CD4-positive, alpha-beta T cell treated with Interleukin-4 for 4 hours (primary cell): Measurements from ENCODE around the gene FGGY.
"Not testable (repeated sequence)": the region's sequence is repeated elsewhere in the genome, so short reads cannot be mapped to it uniquely, and the experiment has no call there.

Experiments used
- DNase-seq: peaks from one replicate; pipeline ENCODE4 v3.0.0-alpha.2; 2020

Gene FGGY

GRCh38 chr1:59556802-59557548, 260.1 kb downstream of the FGGY start:
- no peak for DNase-seq

DNA sequence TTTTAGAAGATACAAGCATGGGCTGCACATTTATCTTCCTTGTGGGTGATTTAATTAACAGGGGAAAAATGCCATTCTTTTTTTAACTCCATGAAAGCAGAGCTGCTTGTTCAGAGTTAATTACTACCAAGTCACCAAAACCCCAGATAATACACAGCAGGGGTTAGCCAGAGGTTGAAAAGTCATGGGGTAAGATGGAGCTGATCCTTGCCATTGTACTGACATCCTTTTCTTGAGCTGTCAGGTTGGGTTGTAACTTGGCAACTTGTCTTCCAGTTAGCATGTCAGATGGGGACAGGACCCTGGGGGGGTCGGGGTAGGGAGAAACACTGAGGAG, 260.6 kb downstream of the FGGY start:
- DNase-seq, result no peak

GRCh38 chr1:59558580-59558979, 261.7 kb downstream of the FGGY start:
- DNase-seq, result not testable (repeated sequence)

GRCh38 chr1:59560807-59561450, 264.0 kb downstream of the FGGY start:
- no peak for DNase-seq

DNA sequence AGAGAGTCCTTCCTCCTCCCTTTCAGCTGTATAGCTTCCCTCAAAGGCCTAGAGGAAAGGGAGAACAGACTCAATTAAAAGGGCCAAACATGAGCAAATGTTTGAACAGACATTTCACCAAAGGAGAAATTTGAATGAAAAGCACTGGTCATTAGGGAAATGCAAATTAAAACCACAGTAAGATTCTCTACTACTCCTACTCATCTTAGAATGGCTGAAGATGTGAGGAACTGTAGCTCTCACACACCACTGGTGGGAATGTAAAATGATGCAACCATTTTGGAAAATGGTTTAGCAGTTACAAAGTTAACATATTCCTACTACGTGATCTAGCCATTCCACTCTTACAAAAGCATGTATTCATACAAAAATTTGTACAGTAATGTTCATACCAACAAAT, 264.9 kb downstream of the FGGY start:
- DNase-seq, result no peak

GRCh38 chr1:59564192-59564891, 267.4 kb downstream of the FGGY start:
- no peak for DNase-seq

DNA sequence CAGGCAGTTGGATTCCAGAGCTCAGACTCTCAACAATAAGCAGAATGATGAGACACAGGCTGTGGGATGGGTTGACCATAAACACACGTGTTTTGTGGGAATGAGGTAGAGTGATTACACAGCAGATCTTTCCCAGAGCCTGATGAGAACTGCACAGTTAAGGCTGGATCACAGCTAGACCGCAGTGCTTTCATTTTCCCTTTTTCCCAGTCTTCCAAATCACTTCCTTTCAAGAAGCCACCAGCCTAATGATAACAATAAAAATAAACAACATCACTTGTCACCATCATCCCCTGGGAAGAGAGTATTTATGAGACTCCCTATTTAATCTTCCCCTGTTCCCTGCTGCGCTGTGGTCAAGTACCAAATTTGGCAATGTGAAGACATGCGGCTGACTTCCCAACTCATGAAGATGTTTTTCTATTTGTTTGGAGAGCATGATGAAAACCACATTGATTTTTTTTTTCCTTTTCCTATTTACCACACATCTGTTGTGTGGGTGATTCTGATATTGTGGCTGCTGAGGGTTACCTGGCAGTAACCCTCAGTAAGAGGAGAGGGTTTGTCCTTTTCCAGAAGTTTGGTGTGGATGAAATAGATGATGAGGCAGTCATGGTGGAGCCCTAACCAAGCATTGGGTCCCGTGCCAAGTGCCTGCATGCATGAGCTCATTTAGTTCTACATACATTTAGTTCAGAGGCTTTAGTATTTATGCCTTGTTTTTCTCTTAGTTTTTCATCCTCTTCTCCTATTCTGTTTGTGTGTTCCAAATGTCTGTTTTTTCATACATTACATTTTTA, 268.9 kb downstream of the FGGY start:
- DNase-seq, result no peak

- DNase-seq, result no peak
Observed at GRCh38 chr1:59568158-59568935, 271.5 kb downstream of the FGGY start.

DNA sequence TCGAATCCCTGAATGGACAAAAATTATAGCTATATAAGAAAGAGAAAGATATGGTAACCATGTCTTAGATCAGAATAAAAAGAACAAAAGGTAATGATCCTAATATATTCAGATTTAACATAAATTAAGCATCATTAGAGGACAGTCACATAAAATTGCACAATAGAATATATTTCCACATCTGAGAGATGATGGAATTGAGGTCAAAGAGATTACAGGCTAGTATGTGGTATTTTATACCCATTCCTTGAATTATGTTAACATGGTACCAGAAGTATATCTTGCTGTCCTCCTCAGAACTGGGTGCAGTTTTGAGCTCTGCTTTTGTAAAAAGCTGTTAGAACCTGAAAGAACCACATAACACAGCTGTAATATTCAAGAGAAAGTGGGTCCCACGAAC, 272.3 kb downstream of the FGGY start:
- DNase-seq, result no peak

DNA sequence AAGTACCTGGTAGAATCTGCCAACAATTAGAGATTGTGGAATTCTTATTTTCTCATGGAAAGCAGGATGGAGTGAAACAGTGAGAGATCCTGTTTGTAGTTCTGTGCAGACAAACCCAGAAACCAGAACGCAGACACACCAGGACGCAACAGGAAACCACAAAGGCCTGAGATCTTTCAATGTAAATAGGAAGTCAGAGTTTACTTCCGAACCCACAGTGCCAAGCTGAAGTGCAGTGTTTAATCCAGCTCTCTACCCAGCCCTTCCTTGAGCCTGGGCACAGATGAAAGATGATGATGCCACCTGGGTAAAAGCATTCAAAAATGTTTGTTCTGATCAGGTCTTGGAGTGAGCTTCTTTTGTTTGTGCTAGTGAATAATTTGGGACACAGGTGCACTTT, 273.6 kb downstream of the FGGY start:
- DNase-seq, result peak; percentile 43

- no peak for DNase-seq
Observed at GRCh38 chr1:59574085-59574484, 277.2 kb downstream of the FGGY start.

- DNase-seq, result no peak
Observed at GRCh38 chr1:59577774-59578173, 280.9 kb downstream of the FGGY start.

- no peak for DNase-seq
Observed at GRCh38 chr1:59579222-59579621, 282.3 kb downstream of the FGGY start.

- no peak for DNase-seq
Observed at GRCh38 chr1:59580257-59580656, 283.4 kb downstream of the FGGY start.

DNA sequence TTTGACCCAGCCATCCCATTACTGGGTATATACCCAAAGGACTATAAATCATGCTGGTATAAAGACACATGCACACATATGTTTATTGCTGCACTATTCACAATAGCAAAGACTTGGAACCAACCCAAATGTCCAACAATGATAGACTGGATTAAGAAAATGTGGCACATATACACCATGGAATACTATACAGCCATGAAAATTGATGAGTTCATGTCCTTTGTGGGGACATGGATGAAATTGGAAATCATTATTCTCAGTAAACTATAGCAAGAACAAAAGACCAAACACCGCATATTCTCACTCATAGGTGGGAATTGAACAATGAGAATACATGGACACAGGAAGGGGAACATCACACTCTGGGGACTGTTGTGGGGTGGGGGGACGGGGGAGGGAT, 295.5 kb downstream of the FGGY start:
- DNase-seq, result not testable (repeated sequence)

- no peak for DNase-seq
Observed at GRCh38 chr1:59592924-59593323, 296.0 kb downstream of the FGGY start.

DNA sequence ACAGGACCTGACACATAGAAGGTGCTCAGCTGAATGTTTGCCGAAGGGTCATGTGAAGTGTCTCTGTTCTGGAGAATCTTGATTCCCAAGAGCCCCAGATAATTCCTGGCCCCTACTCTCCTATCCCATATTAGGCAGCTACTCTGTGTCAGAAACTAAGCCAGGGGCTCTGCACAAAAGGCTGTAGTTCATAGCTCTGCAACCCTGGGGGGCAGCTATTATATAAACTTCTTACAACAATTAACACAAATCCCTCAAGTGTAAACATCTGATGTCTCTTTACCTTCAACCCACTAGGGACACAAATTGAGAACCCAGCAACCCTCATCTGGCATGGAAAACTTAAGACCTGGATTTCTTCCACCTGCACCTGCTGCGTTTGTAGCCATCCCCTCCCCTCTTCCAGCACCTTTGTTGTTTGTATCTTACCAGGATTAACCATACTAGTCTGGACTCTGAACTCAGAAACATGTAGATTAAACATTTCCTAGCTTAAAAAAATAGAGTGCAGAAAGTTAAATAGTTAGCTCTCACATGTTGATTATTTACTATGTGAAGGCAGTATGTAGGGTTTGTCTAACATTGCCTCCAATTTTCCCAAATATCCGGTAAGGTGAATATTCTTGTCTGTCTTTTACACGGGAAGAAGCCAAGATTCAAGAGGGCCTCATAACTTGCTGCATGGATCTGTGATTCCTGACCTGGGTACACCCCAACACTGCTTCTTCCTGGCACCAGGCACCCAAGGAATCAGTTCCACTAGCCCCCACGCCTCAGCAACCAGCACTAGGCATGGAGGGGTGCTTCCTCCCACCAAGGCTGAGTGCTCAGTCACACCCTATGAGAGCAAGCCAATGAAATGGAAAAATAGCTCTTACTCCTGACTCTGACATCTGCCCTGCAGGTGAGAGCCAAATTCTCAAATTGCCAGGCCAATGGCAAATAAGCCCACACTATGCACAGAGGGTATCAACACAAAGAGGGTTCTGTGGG, 297.2 kb downstream of the FGGY start:
- no peak for DNase-seq

DNA sequence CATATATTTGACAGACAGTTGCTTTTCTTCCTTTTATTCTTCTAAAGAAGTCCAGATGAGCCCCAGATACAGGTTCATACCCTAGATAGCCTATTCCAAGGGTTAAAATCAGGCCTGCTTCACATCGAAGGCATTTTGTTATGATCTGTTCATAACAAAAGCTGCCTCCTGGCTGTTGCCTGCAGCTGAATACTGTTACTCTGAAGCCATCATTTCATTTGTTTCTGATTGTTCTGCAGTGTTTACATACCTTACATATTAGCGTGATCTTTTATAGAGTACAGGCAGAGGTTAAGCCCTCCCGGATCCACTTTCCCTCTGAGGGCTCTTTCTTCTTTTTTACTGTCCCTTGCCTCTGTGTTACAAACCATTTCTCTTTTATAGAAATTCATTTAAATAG, 298.9 kb downstream of the FGGY start:
- DNase-seq, result no peak

DNA sequence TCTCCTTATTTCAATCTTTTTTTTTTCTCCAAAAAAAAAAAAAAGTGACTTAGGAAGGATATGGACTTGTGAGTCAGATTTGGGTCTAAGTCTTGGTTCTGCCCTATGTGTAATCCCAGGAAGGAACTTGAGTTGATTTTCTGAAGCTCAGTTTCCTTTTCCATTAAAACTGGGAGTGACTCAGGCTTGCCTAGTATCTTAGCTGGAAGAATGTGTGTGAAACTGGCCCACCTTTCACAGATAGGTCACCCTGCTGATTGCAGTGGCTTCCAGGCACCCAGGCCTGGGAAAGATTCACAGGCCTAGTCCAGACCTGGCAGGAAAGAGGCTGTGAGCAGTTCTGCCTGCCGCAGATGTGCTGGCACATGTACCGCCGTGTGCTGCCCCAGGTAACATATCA, 299.5 kb downstream of the FGGY start:
- DNase-seq, result no peak

DNA sequence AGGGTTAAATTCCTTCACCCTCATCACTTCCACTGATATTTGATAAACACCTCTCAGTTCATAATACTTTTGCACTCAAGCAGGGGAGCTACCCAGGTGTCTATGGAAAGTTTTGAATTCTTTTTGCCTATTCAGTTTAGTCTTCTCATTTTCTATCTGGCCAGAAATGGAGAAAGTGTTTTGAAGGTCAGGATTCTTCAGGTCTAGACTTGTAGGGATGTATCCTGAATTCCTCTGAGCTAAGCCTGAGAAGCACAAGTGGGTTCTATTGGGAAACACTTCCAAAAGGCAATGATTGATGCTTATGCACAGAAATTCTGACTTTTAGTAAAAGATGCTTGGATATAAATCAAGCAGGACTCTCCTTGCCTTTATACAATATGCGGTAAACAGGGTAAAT, 300.1 kb downstream of the FGGY start:
- no peak for DNase-seq

GRCh38 chr1:59597420-59598119, 300.7 kb downstream of the FGGY start:
- no peak for DNase-seq
